Right atrium auricular region (tissue), 2 donors: ENCODE data around the gene CLIP3. TPM values are rescaled to one million over a fixed set of nuclear protein-coding genes. Genes with fewer than 3 reads are reported as not detected.
A peak's percentile ranks its signal among the peaks of the same experiment; 100 is the strongest.
"Not testable (repeated sequence)": the region's sequence is repeated elsewhere in the genome, so short reads cannot be mapped to it uniquely, and the experiment has no call there.

Source experiments
- DNase-seq: peaks from one replicate; pipeline ENCODE4 v3.0.0-alpha.2; 2019; ENCODE audit warnings: low spot score
- H3K27ac ChIP-seq, 2 donors: fragments of 200-600 bp; sonication (generic); 1 replicate in 1 of 2; 2 replicates in 1 of 2; pipeline ENCODE4 v1.5.1; 2016 to 2019
- H3K27me3 ChIP-seq, 2 donors: fragments of 200-600 bp; sonication (generic); one replicate each; pipeline versions ENCODE4 v1.5.1 to v1.6.0; 2017 to 2019
- H3K36me3 ChIP-seq: fragments of 200-600 bp; sonication (generic); one replicate; pipeline ENCODE4 v1.5.1; 2016
- H3K4me1 ChIP-seq, 2 donors: fragments of 200-600 bp; sonication (generic); one replicate each; pipeline versions ENCODE4 v1.5.1 to v1.6.0; 2017 to 2019
- H3K4me3 ChIP-seq, 2 donors: fragments of 200-600 bp; sonication (generic); 1 replicate in 1 of 2; 2 replicates in 1 of 2; pipeline ENCODE4 v1.5.1; 2017 to 2019; ENCODE audit warnings: mild to moderate bottlenecking in 1 of 2, moderate library complexity in 1 of 2
- H3K9me3 ChIP-seq, 2 donors: fragments of 200-600 bp; sonication (generic); one replicate each; pipeline ENCODE4 v1.5.1; 2019
- CTCF ChIP-seq, 2 donors: fragments of 200-600 bp; sonication (generic); IDR thresholded peaks; one replicate each; pipeline ENCODE4 v1.5.1; 2019; ENCODE audit warnings: antibody characterized with exemption in 2 of 2
- total RNA-seq, 2 donors: library from RNA; depleted of rRNA; stranded (reverse); fragments of >200 nt; gene quantifications; one replicate each; pipeline ENCODE4 v1.1.0, GENCODE V29; 2016

Gene CLIP3
- total RNA-seq, 2 donors from 2014 or later = 5.1 to 10.7 TPM

DNA sequence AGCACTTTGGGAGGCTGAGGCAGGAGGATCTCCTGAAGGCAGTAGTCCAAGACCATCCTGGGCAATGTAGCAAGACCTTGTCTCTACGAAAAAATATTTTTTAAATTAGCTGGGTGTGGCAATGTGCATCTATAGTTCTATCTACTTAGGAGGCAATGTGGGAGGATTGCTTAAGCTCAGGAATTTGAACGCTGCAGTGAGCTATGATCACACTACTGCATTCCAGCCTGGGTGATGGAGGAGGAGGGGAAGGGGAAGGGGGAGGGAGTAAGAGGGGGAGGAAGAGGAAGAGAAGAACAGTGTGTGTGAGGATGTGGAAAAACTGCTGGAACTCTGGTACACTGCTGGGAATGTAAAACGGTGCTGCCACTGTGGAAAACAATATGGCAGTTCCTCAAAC lies 9.2 kb upstream of the CLIP3 start:
- TF ChIP-seq CTCF (IDR thresholded peaks at IDR 0.05) = no peak
- Histone ChIP-seq H3K9me3 (no peaks in the 10 kb centered on the region), H3K27ac (peak overlapping the region in 1 of 2 donors; percentile 17), H3K4me3 (no peak overlapping the region), H3K27me3 (no peaks in the 10 kb centered on the region), H3K4me1 (peaks cover 0 to 8% of the 10 kb centered on the region in 2 donors), H3K36me3 (no peaks in the 10 kb centered on the region)
- no peak for DNase-seq

- not testable (repeated sequence) for H3K9me3 ChIP-seq, H3K4me3 ChIP-seq, H3K4me1 ChIP-seq, DNase-seq, H3K27me3 ChIP-seq, H3K36me3 ChIP-seq
- H3K27ac ChIP-seq = peak overlapping the region in 1 of 2 donors; percentile 17
Observed at GRCh38 chr19:36041092-36041491, 8.4 kb upstream of the CLIP3 start.

- Histone ChIP-seq H3K27ac (no peak overlapping the region), H3K4me3 (no peak overlapping the region), H3K27me3 (no peaks in the 10 kb centered on the region), H3K36me3 (no peaks in the 10 kb centered on the region), H3K9me3 (no peaks in the 10 kb centered on the region), H3K4me1 (peaks cover 0 to 8% of the 10 kb centered on the region in 2 donors)
- no peak for DNase-seq
- TF ChIP-seq CTCF (IDR thresholded peaks at IDR 0.05) = no peak
Observed at GRCh38 chr19:36040495-36040894, 7.8 kb upstream of the CLIP3 start.

GRCh38 chr19:36031308-36031707 lies 1.4 kb downstream of the CLIP3 start:
- H3K27me3 ChIP-seq = no peaks in the 10 kb centered on the region
- TF ChIP-seq CTCF (IDR thresholded peaks at IDR 0.05) = no peak
- H3K4me1 ChIP-seq = peaks cover 0 to 15% of the 10 kb centered on the region in 2 donors
- H3K9me3 ChIP-seq = no peaks in the 10 kb centered on the region
- H3K4me3 ChIP-seq = no peak overlapping the region
- no peaks in the 10 kb centered on the region for H3K36me3 ChIP-seq
- H3K27ac ChIP-seq = no peak overlapping the region
- DNase-seq = no peak

DNA sequence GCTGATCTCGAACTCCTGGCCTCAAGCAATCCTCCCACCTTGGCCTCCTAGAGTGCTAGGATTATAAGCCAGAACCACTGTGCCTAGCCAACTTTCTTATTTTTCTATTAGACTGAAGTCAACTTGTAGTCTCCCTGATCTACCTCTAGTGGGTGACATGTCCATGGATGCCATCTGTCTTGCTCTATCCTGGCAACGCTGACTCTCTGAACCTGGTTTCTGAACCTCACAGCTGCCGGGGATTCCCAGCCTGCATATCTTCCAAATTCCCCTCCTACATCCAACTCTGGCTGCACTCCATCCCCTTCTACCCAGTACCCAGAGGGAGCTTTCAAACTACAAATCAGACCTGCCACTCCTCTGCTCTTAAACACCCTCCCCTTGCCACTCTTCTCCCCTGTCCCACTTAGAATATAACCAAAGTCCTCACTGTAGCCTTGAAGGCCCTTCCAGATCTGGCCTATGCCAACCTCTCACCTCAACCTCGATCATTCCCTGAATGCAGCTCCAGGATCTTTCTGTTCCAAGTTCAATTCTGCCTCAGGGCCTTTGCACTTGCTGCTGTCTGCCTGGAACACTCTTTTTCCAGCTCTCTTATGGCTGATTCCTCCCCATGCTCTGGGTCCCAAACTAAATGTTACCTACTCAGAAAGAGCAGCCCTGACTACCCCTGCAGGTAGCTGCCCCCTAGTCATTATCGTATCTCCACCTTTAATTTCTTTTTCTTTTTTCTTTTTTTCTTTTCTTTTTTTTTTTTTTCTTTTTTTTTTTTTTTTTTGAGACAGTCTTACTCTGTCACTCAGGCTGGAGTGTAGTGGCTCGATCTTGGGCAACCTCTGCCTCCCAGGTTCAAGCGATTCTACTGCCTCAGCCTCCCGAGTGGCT lies 2.2 kb downstream of the CLIP3 start:
- no peak overlapping the region for H3K27ac ChIP-seq
- no peaks in the 10 kb centered on the region for H3K9me3 ChIP-seq
- H3K4me3 ChIP-seq = no peak overlapping the region
- DNase-seq = no peak
- no peaks in the 10 kb centered on the region for H3K27me3 ChIP-seq
- no peaks in the 10 kb centered on the region for H3K36me3 ChIP-seq
- H3K4me1 ChIP-seq = peaks cover 0 to 15% of the 10 kb centered on the region in 2 donors
- TF ChIP-seq CTCF (IDR thresholded peaks at IDR 0.05) = no peak

DNA sequence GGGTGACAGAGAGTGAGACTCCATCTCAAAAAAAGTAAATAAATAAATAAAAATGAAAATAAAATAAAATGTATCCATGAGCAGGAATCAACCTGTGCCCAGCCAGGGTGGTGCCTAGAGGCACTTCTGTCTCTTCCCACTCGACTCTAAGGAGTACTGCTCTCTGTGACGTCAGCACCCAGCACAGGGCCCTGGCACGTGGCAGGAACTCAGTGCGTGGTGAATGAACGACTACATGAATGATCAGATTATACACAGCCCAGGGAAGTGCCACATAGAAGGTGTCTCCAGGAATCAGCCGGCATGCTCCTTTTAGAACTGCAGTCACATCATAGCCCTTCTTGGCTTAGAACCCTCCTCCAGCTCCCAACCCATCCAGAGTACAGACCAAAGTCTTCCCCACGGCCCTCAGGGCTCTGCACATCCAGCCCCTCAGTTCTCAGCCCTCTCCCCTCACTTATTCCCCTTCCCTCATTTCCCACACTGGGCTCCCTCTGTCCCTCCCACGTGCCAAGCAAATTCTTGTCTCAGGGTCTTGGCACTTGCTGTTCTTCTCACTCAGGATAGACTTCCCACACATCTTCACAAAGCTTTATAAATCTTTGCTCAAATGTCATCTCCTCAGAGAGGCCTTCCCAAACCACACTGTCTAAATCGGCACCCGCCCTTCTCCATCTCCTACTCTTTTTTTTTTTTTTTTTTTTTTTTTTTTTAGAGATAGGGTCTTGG lies 4.2 kb downstream of the CLIP3 start:
- H3K27me3 ChIP-seq = no peaks in the 10 kb centered on the region
- DNase-seq = no peak

More for the DNA sequence above, 4.2 kb downstream of the CLIP3 start:
- H3K4me3 ChIP-seq = no peak overlapping the region
- H3K36me3 ChIP-seq = no peaks in the 10 kb centered on the region
- H3K27ac ChIP-seq = no peak overlapping the region
- peaks cover 0 to 15% of the 10 kb centered on the region in 2 donors for H3K4me1 ChIP-seq
- no peak for TF ChIP-seq CTCF (IDR thresholded peaks at IDR 0.05)
- H3K9me3 ChIP-seq = no peaks in the 10 kb centered on the region
